Measurements from ENCODE around the gene ZBTB20.
A peak's percentile ranks its signal among the peaks of the same experiment; 100 is the strongest.
"Not testable (repeated sequence)": the region's sequence is repeated elsewhere in the genome, so short reads cannot be mapped to it uniquely, and the experiment has no call there.

The ZBTB20 gene

DNA sequence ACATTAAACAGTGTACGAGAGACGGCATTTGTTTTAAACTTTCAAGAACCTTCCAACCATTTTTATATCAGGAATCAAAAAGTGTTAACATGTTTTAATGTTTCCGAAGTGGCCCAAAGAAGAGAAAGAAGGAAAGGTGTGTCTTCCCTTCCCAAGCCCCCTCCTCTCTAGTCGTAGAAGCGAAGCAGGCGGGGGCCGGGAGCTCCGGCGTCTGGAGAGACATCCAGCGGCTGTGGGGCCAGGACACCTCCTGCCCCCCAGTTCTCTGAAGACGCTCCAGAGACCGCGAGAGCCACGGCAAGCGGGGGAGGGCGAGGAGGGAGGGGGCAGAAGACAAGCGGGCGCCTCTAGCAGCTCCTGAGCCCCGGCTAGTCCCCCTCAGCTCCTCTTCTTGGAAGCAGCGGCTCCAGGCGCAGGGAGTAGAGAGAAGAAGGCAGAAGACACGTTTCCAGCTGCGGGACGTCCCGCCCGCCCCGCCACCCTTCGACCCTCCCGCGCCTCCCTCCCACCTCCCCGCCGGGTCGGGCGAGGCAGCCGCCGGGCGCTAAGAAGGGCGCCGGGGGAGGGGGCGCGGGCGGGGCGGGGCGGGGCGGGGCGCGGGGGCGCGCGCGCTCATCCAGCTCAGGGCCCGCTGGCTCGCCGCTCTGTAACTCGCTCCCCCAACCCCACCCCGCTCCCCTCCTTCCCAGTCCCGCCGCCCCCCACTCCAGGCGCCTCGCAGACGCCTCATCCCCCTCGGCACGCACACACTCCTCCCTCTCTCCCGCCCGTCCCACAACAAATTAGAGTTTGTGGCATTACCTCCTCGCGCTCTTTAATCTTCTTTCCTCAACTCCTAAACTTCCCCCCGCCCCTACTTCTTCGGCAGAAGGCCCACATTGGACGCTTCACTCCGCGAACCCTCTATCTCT, at the start of gene ZBTB20:
TSS of gene ZBTB20 (minus strand) at position 871 of the 911 bp plus-strand sequence.
- no peaks in the 10 kb centered on the region for H3K36me3 ChIP-seq (ENCODE audit: control insufficient read depth in 5 of 5, insufficient read depth in 5 of 5, low read length in 5 of 5)
- H3K9ac ChIP-seq (ENCODE audit: low read length in 5 of 5) = peak within 1 kb of the TSS; percentile 85 to 93 (median 88)
- H3K4me1 ChIP-seq (ENCODE audit: control insufficient read depth in 5 of 5, insufficient read depth in 5 of 5, low read length in 5 of 5) = peaks cover 5 to 21% (median 15%) of the 10 kb centered on the region in 5 donors
- no peaks in the 10 kb centered on the region for H3K9me3 ChIP-seq (ENCODE audit: control insufficient read depth in 5 of 5, low read length in 5 of 5)
- H3K27ac ChIP-seq (ENCODE audit: low read depth, low read length) = peak within 1 kb of the TSS; percentile 96
- peak within 1 kb of the TSS; percentile 81 to 90 (median 86) for H3K4me3 ChIP-seq (ENCODE audit: low read depth in 1 of 5, low read length in 5 of 5)
- no peaks in the 10 kb centered on the region for H3K27me3 ChIP-seq (ENCODE audit: control insufficient read depth in 5 of 5, insufficient read depth in 4 of 5, low read length in 5 of 5)

DNA sequence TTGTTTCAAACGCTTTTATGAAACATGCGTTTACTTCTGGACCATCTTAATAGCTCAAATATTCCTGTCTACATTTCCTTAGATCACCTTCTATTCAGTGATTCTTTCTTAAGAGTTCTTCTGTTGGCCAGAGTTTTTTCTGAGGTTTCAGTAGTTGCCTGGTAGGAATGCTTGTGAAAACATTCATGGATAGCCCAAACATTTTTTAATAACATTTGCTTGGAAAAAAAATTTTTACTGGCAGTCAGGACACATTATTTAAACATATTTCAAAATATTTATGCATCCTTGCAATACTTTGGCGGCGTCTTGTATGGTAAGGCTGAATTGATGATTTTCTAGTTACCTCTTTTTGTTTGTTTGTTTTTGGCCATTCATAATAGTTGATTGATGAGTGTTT, 47.4 kb upstream of the ZBTB20 start:
- no peaks in the 10 kb centered on the region for H3K36me3 ChIP-seq (ENCODE audit: control insufficient read depth in 5 of 5, insufficient read depth in 5 of 5, low read length in 5 of 5)
- no peak overlapping the region for H3K27ac ChIP-seq (ENCODE audit: low read depth, low read length)
- no peaks in the 10 kb centered on the region for H3K27me3 ChIP-seq (ENCODE audit: control insufficient read depth in 5 of 5, insufficient read depth in 4 of 5, low read length in 5 of 5)
- H3K9me3 ChIP-seq (ENCODE audit: control insufficient read depth in 5 of 5, low read length in 5 of 5) = peaks cover 0 to 13% (median 3%) of the 10 kb centered on the region in 5 donors
- no peaks in the 10 kb centered on the region for H3K4me1 ChIP-seq (ENCODE audit: control insufficient read depth in 5 of 5, insufficient read depth in 5 of 5, low read length in 5 of 5)
- no peak overlapping the region for H3K4me3 ChIP-seq (ENCODE audit: low read depth in 1 of 5, low read length in 5 of 5)
- no peak overlapping the region for H3K9ac ChIP-seq (ENCODE audit: low read length in 5 of 5)

DNA sequence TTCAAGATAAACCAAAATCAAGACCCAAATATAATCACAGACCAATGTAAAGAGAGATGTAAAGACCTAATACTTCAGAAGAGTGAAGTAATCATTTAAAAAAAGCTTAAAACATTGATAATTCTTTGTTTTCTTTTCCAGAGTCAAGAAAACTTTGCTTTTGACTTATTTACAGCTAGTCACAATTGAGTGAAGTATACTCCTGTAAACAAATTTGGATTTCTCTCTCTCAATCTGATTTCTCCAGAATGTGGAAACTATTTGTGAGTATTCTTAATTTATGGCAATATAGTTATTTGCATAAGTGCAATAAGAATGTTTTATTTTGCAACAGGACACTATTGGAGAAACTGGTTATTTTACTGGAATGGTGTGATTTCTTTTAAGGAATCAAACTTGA, 43.7 kb upstream of the ZBTB20 start:
- no peak overlapping the region for H3K9ac ChIP-seq (ENCODE audit: low read length in 5 of 5)
- H3K4me1 ChIP-seq (ENCODE audit: control insufficient read depth in 5 of 5, insufficient read depth in 5 of 5, low read length in 5 of 5) = no peaks in the 10 kb centered on the region
- H3K36me3 ChIP-seq (ENCODE audit: control insufficient read depth in 5 of 5, insufficient read depth in 5 of 5, low read length in 5 of 5) = no peaks in the 10 kb centered on the region
- no peaks in the 10 kb centered on the region for H3K27me3 ChIP-seq (ENCODE audit: control insufficient read depth in 5 of 5, insufficient read depth in 4 of 5, low read length in 5 of 5)
- H3K27ac ChIP-seq (ENCODE audit: low read depth, low read length) = no peak overlapping the region
- H3K4me3 ChIP-seq (ENCODE audit: low read depth in 1 of 5, low read length in 5 of 5) = no peak overlapping the region
- peaks cover 0 to 13% (median 3%) of the 10 kb centered on the region in 5 donors for H3K9me3 ChIP-seq (ENCODE audit: control insufficient read depth in 5 of 5, low read length in 5 of 5)

DNA sequence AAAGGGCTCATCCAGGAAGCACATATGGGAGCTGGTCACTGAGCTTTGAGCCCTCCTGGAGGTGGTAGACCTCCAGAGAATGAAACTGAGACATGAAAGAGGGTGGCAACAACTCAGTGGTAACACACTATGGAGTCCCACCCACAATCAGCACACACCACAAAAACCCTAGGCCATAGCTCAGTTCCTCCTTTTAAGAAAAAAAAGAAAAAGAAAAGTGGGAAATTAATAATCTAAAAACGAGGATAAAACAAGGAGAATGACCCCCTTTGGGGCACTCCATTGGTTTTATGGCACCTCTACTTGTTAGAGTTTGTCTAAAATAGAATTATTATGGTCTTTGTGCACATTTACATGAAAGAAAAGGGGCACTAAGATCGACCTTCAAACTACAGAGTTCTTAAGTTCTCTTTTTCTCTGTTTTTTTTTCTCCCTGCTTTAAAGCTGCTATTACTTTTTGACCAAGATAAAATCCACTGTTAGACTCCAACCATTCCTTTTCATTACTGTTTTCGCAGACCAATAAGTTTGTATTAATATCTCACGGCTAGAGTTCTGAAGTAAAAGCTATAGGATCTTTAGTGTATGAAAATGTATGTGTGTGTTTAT, 40.2 kb upstream of the ZBTB20 start:
- no peak overlapping the region for H3K27ac ChIP-seq (ENCODE audit: low read depth, low read length)
- H3K9me3 ChIP-seq (ENCODE audit: control insufficient read depth in 5 of 5, low read length in 5 of 5) = peaks cover 0 to 10% (median under 1%) of the 10 kb centered on the region in 5 donors
- no peaks in the 10 kb centered on the region for H3K4me1 ChIP-seq (ENCODE audit: control insufficient read depth in 5 of 5, insufficient read depth in 5 of 5, low read length in 5 of 5)
- no peaks in the 10 kb centered on the region for H3K27me3 ChIP-seq (ENCODE audit: control insufficient read depth in 5 of 5, insufficient read depth in 4 of 5, low read length in 5 of 5)
- no peak overlapping the region for H3K4me3 ChIP-seq (ENCODE audit: low read depth in 1 of 5, low read length in 5 of 5)
- no peaks in the 10 kb centered on the region for H3K36me3 ChIP-seq (ENCODE audit: control insufficient read depth in 5 of 5, insufficient read depth in 5 of 5, low read length in 5 of 5)
- no peak overlapping the region for H3K9ac ChIP-seq (ENCODE audit: low read length in 5 of 5)

DNA sequence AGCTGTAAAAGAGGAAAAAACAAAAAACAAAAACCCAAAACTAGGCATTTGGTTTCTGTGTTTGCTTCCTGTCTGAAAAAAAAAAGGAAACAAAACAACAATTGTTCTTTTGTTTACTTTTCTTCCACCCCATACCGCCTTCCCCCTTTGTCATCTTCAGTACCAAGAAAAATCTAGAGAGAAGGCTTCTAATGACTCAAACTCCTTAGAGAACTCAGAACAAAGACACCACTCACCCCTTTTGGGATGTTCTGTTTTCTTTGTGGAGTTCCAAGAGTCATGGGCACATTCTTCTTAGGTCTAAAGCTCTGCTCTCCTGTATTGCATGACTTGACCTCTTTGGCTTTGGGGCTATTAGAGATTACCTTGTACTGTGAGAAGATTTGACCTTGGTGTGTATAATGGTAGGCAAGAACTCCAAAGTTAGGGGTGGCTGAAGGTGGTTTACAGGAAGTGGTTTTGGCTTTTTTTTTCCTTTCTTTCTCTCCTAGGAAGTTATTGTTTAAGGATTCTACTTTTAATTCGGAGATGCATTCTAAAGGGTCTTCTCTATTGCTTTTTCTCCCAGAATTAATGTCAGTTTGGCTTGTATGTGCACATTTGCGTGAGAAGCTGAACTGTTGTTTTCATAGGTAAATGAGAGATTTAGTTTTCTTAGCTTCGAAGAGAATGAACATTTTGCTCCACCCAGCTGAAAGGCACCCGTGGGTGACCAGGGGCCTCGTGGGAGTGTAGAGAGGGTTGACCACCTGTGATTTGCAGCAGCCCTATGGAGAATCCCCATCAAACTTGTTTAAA, 39.5 kb upstream of the ZBTB20 start:
- H3K27ac ChIP-seq (ENCODE audit: low read depth, low read length) = no peak overlapping the region
- no peaks in the 10 kb centered on the region for H3K36me3 ChIP-seq (ENCODE audit: control insufficient read depth in 5 of 5, insufficient read depth in 5 of 5, low read length in 5 of 5)
- H3K9ac ChIP-seq (ENCODE audit: low read length in 5 of 5) = no peak overlapping the region
- H3K4me1 ChIP-seq (ENCODE audit: control insufficient read depth in 5 of 5, insufficient read depth in 5 of 5, low read length in 5 of 5) = no peaks in the 10 kb centered on the region
- no peak overlapping the region for H3K4me3 ChIP-seq (ENCODE audit: low read depth in 1 of 5, low read length in 5 of 5)
- H3K27me3 ChIP-seq (ENCODE audit: control insufficient read depth in 5 of 5, insufficient read depth in 4 of 5, low read length in 5 of 5) = no peaks in the 10 kb centered on the region
- H3K9me3 ChIP-seq (ENCODE audit: control insufficient read depth in 5 of 5, low read length in 5 of 5) = peaks cover 0 to 10% (median 0%) of the 10 kb centered on the region in 5 donors

DNA sequence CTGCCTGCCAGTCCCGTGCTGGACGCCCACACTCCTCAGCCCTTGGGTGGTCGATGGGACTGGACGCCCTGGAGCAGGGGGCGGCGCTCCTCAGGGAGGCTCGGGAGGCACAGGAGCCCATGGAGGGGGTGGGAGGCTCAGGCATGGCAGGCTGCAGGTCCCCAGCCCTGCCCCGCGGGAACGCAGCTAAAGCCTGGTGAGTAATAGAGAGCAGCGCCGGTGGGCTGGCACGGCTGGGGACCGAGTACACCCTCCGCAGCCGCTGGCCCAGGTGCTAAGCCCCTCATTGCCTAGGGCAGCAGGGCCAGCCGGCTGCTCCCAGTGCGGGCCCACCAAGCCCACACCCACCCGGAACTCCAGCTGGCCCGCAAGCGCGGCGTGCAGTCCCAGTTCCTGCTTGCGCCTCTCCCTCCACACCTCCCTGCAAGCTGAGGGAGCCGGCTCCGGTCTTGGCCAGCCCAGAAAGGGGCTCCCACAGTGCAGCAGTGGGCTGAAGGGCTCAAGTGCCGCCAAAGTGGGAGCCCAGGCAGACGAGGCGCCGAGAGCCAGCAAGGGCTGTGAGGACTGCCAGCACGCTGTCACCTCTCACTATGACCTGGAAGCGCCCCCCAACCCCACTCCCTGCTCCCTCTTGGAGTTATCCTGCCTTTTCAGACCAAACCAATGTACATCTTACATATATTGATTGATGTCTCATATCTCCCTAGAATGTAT, 37.9 kb upstream of the ZBTB20 start:
- not testable (repeated sequence) for H3K27ac ChIP-seq (ENCODE audit: low read depth, low read length); H3K27me3 ChIP-seq (ENCODE audit: control insufficient read depth in 5 of 5, insufficient read depth in 4 of 5, low read length in 5 of 5); H3K4me1 ChIP-seq (ENCODE audit: control insufficient read depth in 5 of 5, insufficient read depth in 5 of 5, low read length in 5 of 5); H3K4me3 ChIP-seq (ENCODE audit: low read depth in 1 of 5, low read length in 5 of 5); H3K9me3 ChIP-seq (ENCODE audit: control insufficient read depth in 5 of 5, low read length in 5 of 5); H3K9ac ChIP-seq (ENCODE audit: low read length in 5 of 5); H3K36me3 ChIP-seq (ENCODE audit: control insufficient read depth in 5 of 5, insufficient read depth in 5 of 5, low read length in 5 of 5)

DNA sequence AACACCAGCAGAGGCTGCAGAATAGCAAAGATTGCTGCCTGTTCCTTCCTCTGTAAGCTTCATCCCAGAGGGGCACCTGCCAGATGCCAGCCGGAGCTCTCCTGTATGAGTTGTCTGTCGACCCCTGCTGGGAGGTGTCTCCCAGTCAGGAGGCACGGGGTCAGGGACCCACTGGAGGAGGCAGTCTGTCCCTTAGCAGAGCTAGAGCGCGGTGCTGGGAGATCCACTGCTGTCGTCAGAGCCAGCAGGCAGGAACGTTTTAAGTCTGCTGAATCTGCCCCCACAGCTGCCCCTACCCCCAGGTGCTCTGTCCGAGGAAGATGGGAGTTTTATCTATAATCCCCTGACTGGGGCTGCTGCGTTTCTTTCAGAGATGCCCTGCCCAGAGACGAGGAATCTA, 31.8 kb upstream of the ZBTB20 start:
- H3K36me3 ChIP-seq (ENCODE audit: control insufficient read depth in 5 of 5, insufficient read depth in 5 of 5, low read length in 5 of 5); H3K9me3 ChIP-seq (ENCODE audit: control insufficient read depth in 5 of 5, low read length in 5 of 5); H3K4me1 ChIP-seq (ENCODE audit: control insufficient read depth in 5 of 5, insufficient read depth in 5 of 5, low read length in 5 of 5); H3K9ac ChIP-seq (ENCODE audit: low read length in 5 of 5); H3K4me3 ChIP-seq (ENCODE audit: low read depth in 1 of 5, low read length in 5 of 5); H3K27ac ChIP-seq (ENCODE audit: low read depth, low read length); H3K27me3 ChIP-seq (ENCODE audit: control insufficient read depth in 5 of 5, insufficient read depth in 4 of 5, low read length in 5 of 5): not testable (repeated sequence)

DNA sequence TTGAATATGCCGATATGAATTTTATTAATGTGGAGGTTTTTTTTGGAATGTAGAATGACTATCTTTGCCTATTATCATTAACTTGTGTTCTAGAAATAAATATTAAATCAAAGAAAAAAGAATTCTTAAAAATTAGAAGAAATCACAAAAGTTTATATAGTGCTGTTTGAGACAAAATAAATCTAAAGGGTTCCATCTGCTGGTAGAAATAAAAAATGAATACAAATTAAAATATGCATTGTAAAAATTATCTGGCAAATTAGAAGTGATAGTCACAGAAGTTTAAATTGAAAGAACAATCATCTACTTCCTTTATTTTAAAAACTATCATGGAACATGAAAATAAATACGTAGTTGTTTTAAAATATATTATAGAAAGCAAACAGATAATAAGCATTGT, 22.7 kb upstream of the ZBTB20 start:
- Histone ChIP-seq H3K27ac (ENCODE audit: low read depth, low read length) (no peak overlapping the region), H3K27me3 (ENCODE audit: control insufficient read depth in 5 of 5, insufficient read depth in 4 of 5, low read length in 5 of 5) (no peaks in the 10 kb centered on the region), H3K36me3 (ENCODE audit: control insufficient read depth in 5 of 5, insufficient read depth in 5 of 5, low read length in 5 of 5) (no peaks in the 10 kb centered on the region), H3K9ac (ENCODE audit: low read length in 5 of 5) (no peak overlapping the region), H3K4me3 (ENCODE audit: low read depth in 1 of 5, low read length in 5 of 5) (no peak overlapping the region), H3K9me3 (ENCODE audit: control insufficient read depth in 5 of 5, low read length in 5 of 5) (no peaks in the 10 kb centered on the region), H3K4me1 (ENCODE audit: control insufficient read depth in 5 of 5, insufficient read depth in 5 of 5, low read length in 5 of 5) (no peaks in the 10 kb centered on the region)

DNA sequence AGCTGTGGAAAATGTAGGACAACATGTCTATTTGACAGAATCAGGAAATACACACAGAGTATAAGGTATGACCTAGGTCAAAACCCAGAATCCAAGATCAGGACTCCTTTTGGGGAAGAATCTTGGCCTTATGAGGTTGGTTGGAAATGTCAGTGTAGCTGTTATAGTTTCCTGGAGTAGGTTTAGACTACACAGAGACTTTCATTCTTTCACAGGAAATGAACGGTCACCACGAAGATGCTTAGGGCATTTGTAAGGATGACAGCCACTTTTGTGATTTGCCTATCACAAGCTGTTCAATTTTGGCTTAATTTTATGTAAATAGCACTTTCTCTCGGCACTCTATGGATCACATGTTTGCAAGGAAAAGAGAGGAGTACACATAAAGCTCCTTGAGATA, 18.6 kb upstream of the ZBTB20 start:
- no peaks in the 10 kb centered on the region for H3K27me3 ChIP-seq (ENCODE audit: control insufficient read depth in 5 of 5, insufficient read depth in 4 of 5, low read length in 5 of 5)
- H3K27ac ChIP-seq (ENCODE audit: low read depth, low read length) = no peak overlapping the region

More for the DNA sequence above, 18.6 kb upstream of the ZBTB20 start:
- Histone ChIP-seq H3K4me3 (ENCODE audit: low read depth in 1 of 5, low read length in 5 of 5) (no peak overlapping the region), H3K9me3 (ENCODE audit: control insufficient read depth in 5 of 5, low read length in 5 of 5) (no peaks in the 10 kb centered on the region), H3K9ac (ENCODE audit: low read length in 5 of 5) (no peak overlapping the region), H3K36me3 (ENCODE audit: control insufficient read depth in 5 of 5, insufficient read depth in 5 of 5, low read length in 5 of 5) (no peaks in the 10 kb centered on the region), H3K4me1 (ENCODE audit: control insufficient read depth in 5 of 5, insufficient read depth in 5 of 5, low read length in 5 of 5) (no peaks in the 10 kb centered on the region)
